Stimulated activated CD8-positive, alpha-beta memory T cell treated with anti-CD3 and anti-CD28 coated beads, Interleukin-4, amount 100 ng/mL, for 48 hours (primary cell): Measurements from ENCODE around the gene FAHD1.
"Not testable (repeated sequence)": the region's sequence is repeated elsewhere in the genome, so short reads cannot be mapped to it uniquely, and the experiment has no call there.

Source experiments
- DNase-seq: peaks from one replicate; pipeline ENCODE4 v3.0.0-alpha.2; 2020

FAHD1 gene

GRCh38 chr16:1790261-1790610, 36.8 kb upstream of the FAHD1 start:
- no peak for DNase-seq

GRCh38 chr16:1790611-1791255, 36.3 kb upstream of the FAHD1 start:
- no peak for DNase-seq

- no peak for DNase-seq
Observed at GRCh38 chr16:1791256-1791942, 35.6 kb upstream of the FAHD1 start.

- no peak for DNase-seq
Observed at GRCh38 chr16:1791943-1792812, 34.8 kb upstream of the FAHD1 start.

- DNase-seq = no peak
Observed at GRCh38 chr16:1792836-1793577, 34.0 kb upstream of the FAHD1 start.

- DNase-seq = no peak
Observed at GRCh38 chr16:1793578-1794220, 33.3 kb upstream of the FAHD1 start, which contains the start of gene IGFALS. TSS of gene IGFALS (minus strand) at chr16:1793705. CDS start at chr16:1793652, 53 bp downstream.

GRCh38 chr16:1794221-1794871, 32.7 kb upstream of the FAHD1 start:
- no peak for DNase-seq

GRCh38 chr16:1794908-1795666, 31.9 kb upstream of the FAHD1 start:
- DNase-seq = no peak

- DNase-seq = not testable (repeated sequence)
Observed at GRCh38 chr16:1799263-1799662, 27.7 kb upstream of the FAHD1 start.

- DNase-seq = no peak
Observed at GRCh38 chr16:1800701-1801100, 26.3 kb upstream of the FAHD1 start.

- DNase-seq = no peak
Observed at GRCh38 chr16:1807626-1808025, 19.4 kb upstream of the FAHD1 start.

GRCh38 chr16:1808691-1809090, 18.3 kb upstream of the FAHD1 start:
- DNase-seq = no peak

GRCh38 chr16:1809281-1809801, 17.7 kb upstream of the FAHD1 start:
- no peak for DNase-seq

- no peak for DNase-seq
Observed at GRCh38 chr16:1810106-1810505, 16.9 kb upstream of the FAHD1 start.

GRCh38 chr16:1810536-1810935, 16.5 kb upstream of the FAHD1 start:
- DNase-seq = no peak

GRCh38 chr16:1812732-1813163, 14.3 kb upstream of the FAHD1 start:
- DNase-seq = peak; percentile 72

GRCh38 chr16:1815461-1815860, 11.5 kb upstream of the FAHD1 start:
- DNase-seq = no peak

GRCh38 chr16:1816396-1817275, 10.4 kb upstream of the FAHD1 start:
- DNase-seq = no peak

- no peak for DNase-seq
Observed at GRCh38 chr16:1817276-1817589, 9.8 kb upstream of the FAHD1 start.

GRCh38 chr16:1817716-1818115, 9.3 kb upstream of the FAHD1 start:
- DNase-seq = no peak
